MM.1S (cell line): Measurements from ENCODE around the gene CTNNA3.

ENCODE experiments used
- EZH2 ChIP-seq: fragments of 300-600 bp; sonication (generic); optimal IDR thresholded peaks from 2 replicates; pipeline ENCODE3; 2017; ENCODE audit warnings: low read depth, mild to moderate bottlenecking, antibody characterized with exemption, low read length, mixed read lengths
- TF ChIP-seq, protein P1 (sequence below): fragments of 300-600 bp; sonication (generic); IDR thresholded peaks from 2 replicates; pipeline ENCODE4 v1.5.1; 2016; ENCODE audit warnings: antibody characterized with exemption, low read length, mixed read lengths

GRCh38 chr10:66788178-66788987, 907.6 kb downstream of the CTNNA3 start:
- TF ChIP-seq, protein P1, sequence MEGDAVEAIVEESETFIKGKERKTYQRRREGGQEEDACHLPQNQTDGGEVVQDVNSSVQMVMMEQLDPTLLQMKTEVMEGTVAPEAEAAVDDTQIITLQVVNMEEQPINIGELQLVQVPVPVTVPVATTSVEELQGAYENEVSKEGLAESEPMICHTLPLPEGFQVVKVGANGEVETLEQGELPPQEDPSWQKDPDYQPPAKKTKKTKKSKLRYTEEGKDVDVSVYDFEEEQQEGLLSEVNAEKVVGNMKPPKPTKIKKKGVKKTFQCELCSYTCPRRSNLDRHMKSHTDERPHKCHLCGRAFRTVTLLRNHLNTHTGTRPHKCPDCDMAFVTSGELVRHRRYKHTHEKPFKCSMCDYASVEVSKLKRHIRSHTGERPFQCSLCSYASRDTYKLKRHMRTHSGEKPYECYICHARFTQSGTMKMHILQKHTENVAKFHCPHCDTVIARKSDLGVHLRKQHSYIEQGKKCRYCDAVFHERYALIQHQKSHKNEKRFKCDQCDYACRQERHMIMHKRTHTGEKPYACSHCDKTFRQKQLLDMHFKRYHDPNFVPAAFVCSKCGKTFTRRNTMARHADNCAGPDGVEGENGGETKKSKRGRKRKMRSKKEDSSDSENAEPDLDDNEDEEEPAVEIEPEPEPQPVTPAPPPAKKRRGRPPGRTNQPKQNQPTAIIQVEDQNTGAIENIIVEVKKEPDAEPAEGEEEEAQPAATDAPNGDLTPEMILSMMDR: no peak
- TF ChIP-seq EZH2: no peak
